A549 (cell line): ENCODE measurements around the gene MTCL1. TPM values are rescaled to one million over a fixed set of nuclear protein-coding genes. Genes with fewer than 3 reads are reported as not detected.

Experiments
- ATAC-seq, 2 experiments: fragments of 200-7000 bp in 1 of 2; fragments of >200 bp in 1 of 2; cut with Nextera tagmentation in 1 of 2; cut with Tn5 transposase in 1 of 2; 3 replicates each; pipeline versions ENCODE4 v1.8.0 to v1.9.1; 2018 to 2020; ENCODE audit warnings: mild to moderate bottlenecking in 1 of 2, moderate library complexity in 1 of 2
- CTCF ChIA-PET: fragments of 300-600 bp; sonication (Branson Sonifier 250); formaldehyde crosslinking; extraction: SDS; loops from one replicate; lab custom pipeline; 2021; ENCODE audit warnings: antibody characterized with exemption, inconsistent platforms; lab: Yijun Ruan, JAX
- POLR2A ChIA-PET: fragments of 350-600 bp; formaldehyde crosslinking; extraction: SDS; loops from one replicate; lab custom pipeline; 2021; ENCODE audit warnings: antibody characterized with exemption, inconsistent platforms; lab: Yijun Ruan, JAX
- DNase-seq, 2 experiments: peaks; one replicate each; pipeline versions ENCODE4 v3.0.0 to v3.0.0-alpha.2; 2011 to 2016; ENCODE audit warnings: low read depth in 1 of 2, low spot score in 1 of 2
- FAIRE-seq: peaks from 2 replicates; lab custom pipeline; 2011; peaks lifted over from hg19 to GRCh38; lab: Jason Lieb, UNC
- H3K27ac ChIP-seq, 2 experiments: fragments of >200 bp; sonication (Bioruptor Twin); formaldehyde crosslinking; 3 replicates each; pipeline ENCODE4 v1.5.1; 2016 to 2017
- H3K4me1 ChIP-seq: fragments of >200 bp; sonication (Bioruptor Twin); formaldehyde crosslinking; 3 replicates; pipeline ENCODE4 v1.6.1; 2016
- H3K4me2 ChIP-seq: fragments of >200 bp; sonication (Bioruptor Twin); formaldehyde crosslinking; 3 replicates; pipeline ENCODE4 v1.6.1; 2016
- H3K4me3 ChIP-seq: fragments of >200 bp; sonication (Bioruptor Twin); formaldehyde crosslinking; 3 replicates; pipeline ENCODE4 v1.5.1; 2016
- H3K9me3 ChIP-seq: fragments of >200 bp; sonication (Bioruptor Twin); formaldehyde crosslinking; 3 replicates; pipeline ENCODE4 v1.6.1; 2016
- ATOH8 ChIP-seq: fragments of 250-450 bp; sonication (Bioruptor Pico); IDR thresholded peaks from 2 replicates; pipeline ENCODE4 v1.5.0; 2020; ENCODE audit warnings: low read depth, mild to moderate bottlenecking, moderate library complexity
- BCL3 ChIP-seq: fragments of >200 bp; sonication (Bioruptor Twin); formaldehyde crosslinking; IDR thresholded peaks from 3 replicates; pipeline ENCODE4 v1.6.1; 2016
- BHLHE40 ChIP-seq: IDR thresholded peaks from 2 replicates; pipeline ENCODE4 v1.6.1; 2012; ENCODE audit warnings: low read depth, low read length, inconsistent platforms
- CHD2 ChIP-seq: fragments of 150-350 bp; IDR thresholded peaks from 2 replicates; pipeline ENCODE4 v1.6.1; 2014; ENCODE audit warnings: low read length; ENCODE audit not compliant: partially characterized antibody
- CHD4 ChIP-seq: fragments of 200-600 bp; sonication (generic); IDR thresholded peaks from 2 replicates; pipeline ENCODE4 v1.6.1; 2016; ENCODE audit warnings: antibody characterized with exemption, mild to moderate bottlenecking, borderline replicate concordance
- ELK1 ChIP-seq: fragments of 150-350 bp; IDR thresholded peaks from 2 replicates; pipeline ENCODE4 v1.6.1; 2014; ENCODE audit warnings: low read depth, mild to moderate bottlenecking, low read length
- ESRRA ChIP-seq: fragments of 150-350 bp; IDR thresholded peaks from 2 replicates; pipeline ENCODE4 v1.6.1; 2014; ENCODE audit warnings: mild to moderate bottlenecking, low read length, borderline replicate concordance
- FOXS1 ChIP-seq: fragments of 250-450 bp; sonication (Bioruptor Pico); IDR thresholded peaks from 2 replicates; pipeline ENCODE4 v1.5.0; 2020; ENCODE audit warnings: mild to moderate bottlenecking, moderate library complexity
- HES2 ChIP-seq: fragments of >200 bp; sonication (Bioruptor Twin); formaldehyde crosslinking; IDR thresholded peaks from 2 replicates; pipeline ENCODE4 v1.6.1; 2016
- JUN ChIP-seq, 2 experiments: fragments of >200 bp; sonication (Bioruptor Twin); formaldehyde crosslinking; IDR thresholded peaks; 2 replicates in 1 of 2; 3 replicates in 1 of 2; pipeline ENCODE4 v1.6.1; 2016 to 2017
- JUNB ChIP-seq: fragments of >200 bp; sonication (Bioruptor Twin); formaldehyde crosslinking; IDR thresholded peaks from 2 replicates; pipeline ENCODE4 v1.6.1; 2016
- KDM5A ChIP-seq: fragments of 200-600 bp; sonication (generic); IDR thresholded peaks from 2 replicates; pipeline ENCODE4 v1.6.1; 2016; ENCODE audit warnings: antibody characterized with exemption, mild to moderate bottlenecking
- MAZ ChIP-seq: fragments of 150-350 bp; IDR thresholded peaks from 2 replicates; pipeline ENCODE4 v1.6.1; 2014; ENCODE audit warnings: antibody characterized with exemption, low read depth, low read length, borderline replicate concordance
- MYC ChIP-seq: IDR thresholded peaks from 2 replicates; pipeline ENCODE4 v1.6.1; 2012; ENCODE audit warnings: mild to moderate bottlenecking, inconsistent platforms, low read length, improper control_type of control experiment, borderline replicate concordance
- NPAS2 ChIP-seq: fragments of 250-450 bp; sonication (Bioruptor Pico); IDR thresholded peaks from 2 replicates; pipeline ENCODE4 v1.8.0; 2022; ENCODE audit warnings: mild to moderate bottlenecking, moderate library complexity, borderline replicate concordance
- NR3C1 ChIP-seq: fragments of >200 bp; sonication (Bioruptor Twin); formaldehyde crosslinking; IDR thresholded peaks from 3 replicates; pipeline ENCODE4 v1.6.1; 2017
- PBX3 ChIP-seq: IDR thresholded peaks from 2 replicates; pipeline ENCODE4 v1.6.1; 2012
- POLR2A ChIP-seq: IDR thresholded peaks from 2 replicates; pipeline ENCODE4 v1.6.1; 2012; ENCODE audit warnings: mild to moderate bottlenecking, low read length
- RARB ChIP-seq: fragments of 250-450 bp; sonication (Bioruptor Pico); IDR thresholded peaks from 2 replicates; pipeline ENCODE4 v1.8.0; 2021; ENCODE audit warnings: mild to moderate bottlenecking, moderate library complexity
- REST ChIP-seq: fragments of 200-600 bp; sonication (generic); IDR thresholded peaks from 2 replicates; pipeline ENCODE4 v1.6.1; 2016; ENCODE audit warnings: antibody characterized with exemption, mild to moderate bottlenecking, moderate library complexity
- RFX5 ChIP-seq: fragments of 450-650 bp; IDR thresholded peaks from 2 replicates; pipeline ENCODE4 v1.7.1; 2014; ENCODE audit warnings: antibody characterized with exemption, mild to moderate bottlenecking, moderate library complexity
- SMC3 ChIP-seq: fragments of >200 bp; sonication (Bioruptor Twin); formaldehyde crosslinking; IDR thresholded peaks from 3 replicates; pipeline ENCODE4 v1.6.1; 2018; ENCODE audit warnings: inconsistent platforms
- TP53 ChIP-seq: fragments of 250-450 bp; sonication (Bioruptor Pico); IDR thresholded peaks from 2 replicates; pipeline ENCODE4 v1.5.0; 2021; ENCODE audit warnings: mild to moderate bottlenecking, moderate library complexity
- USF2 ChIP-seq: fragments of 450-650 bp; IDR thresholded peaks from 2 replicates; pipeline ENCODE4 v1.6.1; 2014; ENCODE audit warnings: antibody characterized with exemption
- WGBS: methylation state at CpG from one replicate; pipeline ENCODE4 v1.1.6; 2017; ENCODE audit errors: missing lambda C conversion rate; 5-methylcytosine and 5-hydroxymethylcytosine counted together
- polyA minus RNA-seq: library from RNA; depleted of rRNA, polyadenylated mRNA; stranded (reverse); fragments of >200 nt; gene quantifications from 2 replicates; pipeline ENCODE4 v1.2.3, GENCODE V29; 2011; rRNA and poly(A)+ RNA removed
- polyA plus RNA-seq, 4 experiments: library from polyadenylated mRNA; depleted of rRNA in 3 of 4; stranded (reverse); fragments of >200 nt; fragmentation: RNase III in 1 of 4; extraction: RNeasy Plus Mini Kit Qiagen cat#74134 plus additional on column Dnase treatment in 1 of 4; gene quantifications; 2 replicates in 3 of 4; 3 replicates in 1 of 4; pipeline ENCODE4 v1.2.3, GENCODE V29; 2011 to 2017

MTCL1 gene
- polyA plus RNA-seq (2011; rRNA removed) (43.6 and 44.4 TPM in 2 replicates), polyA plus RNA-seq (2017; fragmentation: RNase III; extraction: RNeasy Plus Mini Kit Qiagen cat#74134 plus additional on column Dnase treatment) (48.6 to 56.0 TPM (median 49.6 TPM) in 3 replicates), polyA minus RNA-seq (66.2 and 67.8 TPM in 2 replicates)
- 37.2 and 44.0 TPM in 2 replicates for polyA plus RNA-seq (2012; cell fraction: cytosol; rRNA removed)
- polyA plus RNA-seq (2012; cell fraction: nucleus; rRNA removed): 153 and 157 TPM in 2 replicates

GRCh38 chr18:8705238-8705960 is at the start of gene MTCL1:
Gene MTCL1, plus strand, starts transcription at chr18:8705556. Its CDS starts 105 bp downstream, at chr18:8705661.
- peak; percentile 3 to 51; a peak in 4 of 6 replicates for ATAC-seq
- no peak for FAIRE-seq
- H3K9me3 ChIP-seq: no peaks in the 10 kb centered on the region
- CTCF ChIA-PET: no interaction called here
- peak within 1 kb of the TSS; percentile 91 to 100 for H3K27ac ChIP-seq
- peak within 1 kb of the TSS; percentile 94 for H3K4me3 ChIP-seq
- peak within 1 kb of the TSS; percentile 95 for H3K4me2 ChIP-seq
- peak; percentile 58 to 73 for DNase-seq
- H3K4me1 ChIP-seq: peaks cover 58% of the 10 kb centered on the region
- POLR2A ChIA-PET: interaction anchor here (0.6 to 1.2 kb wide), 3 partner anchors 18 to 311 kb away, joined by 3 to 4 read pairs (median 4); no protein-coding TSS in a partner anchor
- WGBS: no CpG with 5 or more reads among the region's 123 CpGs
- TF ChIP-seq SMC3 (no peak), ESRRA (no peak), PBX3 (no peak), POLR2A (peak; percentile 21), NPAS2 (CRISPR knock-in tag) (no peak), RFX5 (no peak), RARB (CRISPR knock-in tag) (no peak), JUNB (no peak), KDM5A (no peak), HES2 (no peak), BHLHE40 (no peak), ELK1 (no peak), NR3C1 (no peak), REST (no peak), ATOH8 (no peak), CHD2 (no peak), TP53 (no peak), MAZ (no peak), CHD4 (no peak), JUN (IDR thresholded peaks at IDR 0.05) (peak in 1 of 2 experiments; percentile 46; a peak in 1 of 5 replicates), FOXS1 (CRISPR knock-in tag) (no peak), BCL3 (0 out of 3 replicates have a peak, but pooled peaks have one; percentile 7), USF2 (no peak), MYC (no peak)
